ENCODE results near the gene SDHA.
"Not testable (repeated sequence)": the region's sequence is repeated elsewhere in the genome, so short reads cannot be mapped to it uniquely, and the experiment has no call there.

The SDHA gene

DNA sequence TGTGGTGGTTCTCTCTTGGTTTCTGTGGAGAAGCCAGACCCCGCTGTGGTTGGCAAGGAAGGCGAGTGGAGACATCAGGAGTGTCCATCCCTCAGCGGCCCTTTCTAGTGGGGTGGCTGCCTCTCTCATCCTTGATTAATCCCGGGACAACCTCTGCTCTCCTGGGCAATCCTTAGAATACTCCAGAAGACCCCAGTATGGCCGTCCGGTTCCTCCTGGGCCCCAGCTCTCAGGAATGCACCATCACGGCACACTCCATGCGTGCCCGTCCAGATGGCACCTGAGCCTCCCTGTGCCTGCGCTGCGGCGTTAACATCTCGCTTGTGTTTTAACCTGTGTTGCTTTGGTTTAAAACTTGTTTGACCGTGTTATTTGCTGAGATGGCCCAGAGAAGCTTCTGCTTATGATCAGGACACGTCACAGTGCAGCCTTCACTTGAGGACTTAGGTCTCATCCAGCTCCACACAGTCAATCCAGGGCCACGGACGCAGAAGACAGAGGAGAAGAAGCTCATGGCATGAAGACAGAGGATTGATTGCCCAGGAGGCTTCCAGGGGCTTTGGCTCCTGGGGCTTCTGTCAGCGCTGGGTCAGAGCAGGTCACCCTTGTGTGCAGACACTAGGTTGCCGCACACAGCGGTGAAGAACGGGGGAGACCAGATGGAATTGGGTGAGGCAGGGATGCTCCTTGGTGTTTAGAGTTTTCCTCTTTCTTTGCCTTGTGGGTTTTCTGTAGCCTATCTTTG lies 82.7 kb downstream of the SDHA start:
- not testable (repeated sequence) for DNase-seq (ENCODE audit: low spot score)

DNA sequence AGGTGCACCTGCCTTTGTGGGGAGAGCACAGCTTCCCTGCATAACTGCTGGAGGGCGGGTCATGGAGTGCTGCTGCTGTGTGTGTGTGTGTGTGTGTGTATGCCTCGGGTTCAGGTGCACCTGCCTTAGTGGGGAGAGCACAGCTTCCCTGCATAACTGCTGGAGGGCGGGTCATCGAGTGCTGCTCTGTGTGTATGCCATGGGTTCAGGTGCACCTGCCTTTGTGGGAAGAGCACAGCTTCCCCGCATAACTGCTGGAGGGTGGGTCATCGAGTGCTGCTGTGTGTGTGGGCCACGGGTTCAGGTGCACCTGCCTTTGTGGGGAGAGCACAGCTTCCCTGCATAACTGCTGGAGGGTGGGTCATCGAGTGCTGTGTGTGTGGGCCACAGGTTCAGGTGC lies 84.3 kb downstream of the SDHA start:
- not testable (repeated sequence) for DNase-seq (ENCODE audit: low spot score)

DNA sequence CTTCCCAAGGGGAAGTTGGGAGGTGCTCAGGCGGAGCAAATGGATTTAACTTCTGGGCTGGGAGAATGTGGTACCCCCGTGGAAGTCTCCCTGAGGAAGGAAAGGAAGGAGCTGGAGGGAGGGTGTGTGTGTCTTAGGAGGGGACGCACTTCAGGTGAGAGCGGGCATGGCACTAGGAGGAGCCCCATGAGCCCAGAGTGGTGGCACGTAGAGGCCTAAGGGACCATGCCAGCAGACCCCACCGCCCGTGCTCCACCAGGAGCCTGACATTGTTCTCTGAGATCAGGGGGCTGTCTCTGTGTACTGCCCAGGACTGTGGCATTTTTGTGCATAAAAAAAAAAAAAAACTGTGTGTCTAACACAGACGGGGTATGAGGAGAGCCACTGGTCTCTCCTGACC lies 84.8 kb downstream of the SDHA start:
- no peak for DNase-seq (ENCODE audit: low spot score)

DNA sequence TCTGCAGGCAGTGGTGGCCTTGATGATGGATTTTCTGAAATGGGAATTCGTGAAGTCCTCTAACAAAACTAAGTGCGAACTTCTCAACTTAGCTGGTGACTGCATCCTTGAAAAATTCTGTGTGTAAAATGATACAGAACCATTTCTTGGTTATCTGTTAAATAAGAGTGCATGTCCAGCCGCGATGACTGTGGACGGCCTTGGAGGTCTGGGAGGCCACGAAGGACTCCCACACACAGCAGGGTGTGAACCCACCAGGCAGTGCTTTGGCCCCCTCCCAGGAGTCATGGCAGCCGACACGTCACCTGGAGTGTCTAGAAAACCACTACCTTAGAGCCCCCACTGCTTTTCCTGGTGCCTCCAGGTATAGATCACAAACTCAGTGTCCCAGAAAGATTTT lies 85.6 kb downstream of the SDHA start:
- DNase-seq (ENCODE audit: low spot score), result not testable (repeated sequence)

DNA sequence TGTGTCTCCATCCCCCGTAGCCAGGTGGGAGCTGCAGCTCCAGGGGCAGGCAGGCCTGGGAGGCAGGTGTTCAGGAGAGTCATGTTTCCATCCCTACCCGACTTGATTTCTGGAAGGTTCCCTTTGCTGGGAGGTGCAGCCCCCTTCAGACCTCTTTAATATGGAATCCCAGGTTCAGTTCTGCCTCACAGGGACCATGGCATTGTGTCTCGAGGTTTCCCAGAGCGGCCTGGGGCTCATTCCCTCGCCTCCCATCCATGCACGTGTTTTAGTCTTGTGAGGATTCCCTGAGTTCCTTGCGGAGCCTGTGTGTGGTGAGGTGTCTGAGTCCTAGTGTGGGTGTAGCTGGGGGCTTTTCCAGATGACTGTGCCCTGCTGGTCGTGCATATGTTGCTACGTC lies 86.9 kb downstream of the SDHA start:
- no peak for DNase-seq (ENCODE audit: low spot score)

DNA sequence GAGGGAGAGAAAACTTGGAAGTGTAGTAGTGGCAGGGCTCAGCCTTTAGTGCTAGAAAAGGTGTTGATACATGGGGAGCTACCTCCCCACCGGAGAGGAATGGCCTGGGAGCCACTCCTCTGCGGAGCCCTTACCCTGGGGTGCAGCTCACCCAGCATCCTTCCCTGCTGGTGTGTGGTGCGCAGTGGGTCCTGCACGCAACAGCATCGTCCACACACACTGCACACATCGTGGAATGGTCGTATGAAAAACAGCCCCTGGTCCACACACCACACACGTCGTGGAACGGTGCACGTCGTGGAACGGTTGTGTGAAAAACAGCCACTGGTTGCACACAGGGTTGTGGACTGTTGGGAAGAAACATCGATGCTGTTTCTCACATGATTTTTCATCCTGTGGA lies 87.3 kb downstream of the SDHA start:
- DNase-seq (ENCODE audit: low spot score), result no peak

DNA sequence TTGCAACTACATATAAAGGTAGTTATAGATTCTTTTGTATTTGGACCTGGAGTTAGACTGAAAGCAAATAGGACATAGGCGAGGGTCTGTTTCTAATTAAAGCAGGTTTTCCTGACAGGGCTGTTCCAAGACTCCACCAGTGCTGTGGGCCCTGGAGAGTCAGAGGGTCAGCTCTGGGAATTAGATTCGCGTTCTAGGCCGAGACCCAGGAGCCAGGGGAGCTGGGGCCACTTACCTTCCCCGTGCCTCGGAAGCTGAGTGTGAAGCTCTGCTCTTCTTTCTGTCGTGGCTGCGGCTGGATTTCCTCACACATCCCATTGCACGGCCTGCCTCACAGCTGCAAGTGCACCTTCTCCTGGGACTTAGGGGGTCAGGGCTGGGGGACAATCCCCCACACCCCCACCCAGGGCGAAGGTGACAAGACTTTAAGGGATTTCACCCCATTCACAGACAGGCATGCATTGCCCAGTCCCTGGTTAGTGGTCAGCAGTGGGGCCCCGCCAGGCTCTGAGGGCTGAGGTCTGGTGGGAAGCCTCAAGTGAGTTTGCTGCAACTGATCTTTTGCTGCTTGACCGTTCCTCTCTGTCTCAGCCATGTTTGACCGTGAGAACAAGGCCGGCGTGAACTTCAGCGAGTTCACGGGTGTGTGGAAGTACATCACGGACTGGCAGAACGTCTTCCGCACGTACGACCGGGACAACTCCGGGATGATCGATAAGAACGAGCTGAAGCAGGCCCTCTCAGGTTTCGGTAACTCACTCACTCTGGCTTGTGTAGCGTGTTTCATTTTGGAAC lies 88.1 kb downstream of the SDHA start:
- DNase-seq (ENCODE audit: low spot score), result no peak

Measured in cerebellar cortex (tissue), 1 donor.